Melanocyte of skin (primary cell): Measurements from ENCODE around the gene AREL1. TPM values are rescaled to one million over a fixed set of nuclear protein-coding genes. Genes with fewer than 3 reads are reported as not detected.

Experiments
- small RNA-seq, 2 donors: library from RNA; depleted of rRNA; stranded (forward); fragments of <200 nt; gene quantifications; one replicate each; pipeline ENCODE3, GENCODE V24; 2012
- total RNA-seq, 2 donors: library from RNA; depleted of rRNA; stranded (reverse); fragments of >200 nt; gene quantifications; 2 replicates each; pipeline ENCODE4 v1.2.3, GENCODE V29; 2012

The AREL1 gene, protein sequence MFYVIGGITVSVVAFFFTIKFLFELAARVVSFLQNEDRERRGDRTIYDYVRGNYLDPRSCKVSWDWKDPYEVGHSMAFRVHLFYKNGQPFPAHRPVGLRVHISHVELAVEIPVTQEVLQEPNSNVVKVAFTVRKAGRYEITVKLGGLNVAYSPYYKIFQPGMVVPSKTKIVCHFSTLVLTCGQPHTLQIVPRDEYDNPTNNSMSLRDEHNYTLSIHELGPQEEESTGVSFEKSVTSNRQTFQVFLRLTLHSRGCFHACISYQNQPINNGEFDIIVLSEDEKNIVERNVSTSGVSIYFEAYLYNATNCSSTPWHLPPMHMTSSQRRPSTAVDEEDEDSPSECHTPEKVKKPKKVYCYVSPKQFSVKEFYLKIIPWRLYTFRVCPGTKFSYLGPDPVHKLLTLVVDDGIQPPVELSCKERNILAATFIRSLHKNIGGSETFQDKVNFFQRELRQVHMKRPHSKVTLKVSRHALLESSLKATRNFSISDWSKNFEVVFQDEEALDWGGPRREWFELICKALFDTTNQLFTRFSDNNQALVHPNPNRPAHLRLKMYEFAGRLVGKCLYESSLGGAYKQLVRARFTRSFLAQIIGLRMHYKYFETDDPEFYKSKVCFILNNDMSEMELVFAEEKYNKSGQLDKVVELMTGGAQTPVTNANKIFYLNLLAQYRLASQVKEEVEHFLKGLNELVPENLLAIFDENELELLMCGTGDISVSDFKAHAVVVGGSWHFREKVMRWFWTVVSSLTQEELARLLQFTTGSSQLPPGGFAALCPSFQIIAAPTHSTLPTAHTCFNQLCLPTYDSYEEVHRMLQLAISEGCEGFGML
- total RNA-seq = 10 to 100 TPM; 42.0 to 52.9 TPM

DNA sequence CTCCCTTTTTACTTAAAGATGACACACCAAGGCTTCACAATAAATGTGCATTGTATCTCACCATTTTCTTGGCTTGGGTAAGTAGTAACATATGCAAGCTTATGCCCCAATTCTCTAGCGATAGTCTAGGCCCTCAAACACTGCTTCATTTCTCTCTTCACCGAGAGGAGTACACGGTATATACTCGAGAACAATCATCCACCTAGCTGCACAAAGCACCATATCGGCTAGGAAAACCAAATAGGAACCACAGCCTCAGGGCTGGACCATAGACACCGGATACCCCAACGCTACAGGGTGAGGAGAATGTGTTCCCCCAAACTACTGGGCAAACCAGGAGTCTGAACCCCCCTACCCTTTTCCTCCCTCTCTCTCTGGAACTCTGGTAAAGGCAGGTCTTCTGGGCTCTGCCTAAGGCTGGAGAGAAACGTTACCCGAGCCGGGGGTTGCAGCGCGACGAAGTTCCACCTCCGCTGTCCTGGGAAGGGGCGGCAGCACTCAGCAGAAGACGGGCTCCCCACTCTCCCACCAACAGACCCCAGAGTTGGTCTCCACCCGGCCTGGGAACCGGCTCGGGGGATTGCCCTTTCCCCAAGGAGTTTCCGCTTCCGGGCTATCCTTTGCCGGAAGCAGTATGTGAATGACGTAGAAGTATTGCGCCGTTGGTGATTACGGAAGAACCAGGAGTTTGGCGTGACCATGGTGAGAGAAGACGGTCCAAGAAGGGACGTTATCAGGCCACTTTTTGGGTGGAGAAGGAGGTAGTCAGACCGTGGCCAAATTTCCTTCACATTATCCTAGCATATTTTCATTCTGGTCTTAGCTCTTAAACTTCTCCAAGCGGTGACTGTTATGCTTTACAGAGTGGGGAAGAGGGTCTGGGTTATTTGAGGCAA is at the start of gene AREL1, which contains the start of gene FCF1:
AREL1 (minus strand) TSS at position 582 of the 896 bp plus-strand sequence. CDS start 27,465 bp downstream, outside the sequence.
FCF1 (plus strand) TSS at position 646 of the 896 bp plus-strand sequence; CDS start at position 700, 54 bp downstream.

DNA sequence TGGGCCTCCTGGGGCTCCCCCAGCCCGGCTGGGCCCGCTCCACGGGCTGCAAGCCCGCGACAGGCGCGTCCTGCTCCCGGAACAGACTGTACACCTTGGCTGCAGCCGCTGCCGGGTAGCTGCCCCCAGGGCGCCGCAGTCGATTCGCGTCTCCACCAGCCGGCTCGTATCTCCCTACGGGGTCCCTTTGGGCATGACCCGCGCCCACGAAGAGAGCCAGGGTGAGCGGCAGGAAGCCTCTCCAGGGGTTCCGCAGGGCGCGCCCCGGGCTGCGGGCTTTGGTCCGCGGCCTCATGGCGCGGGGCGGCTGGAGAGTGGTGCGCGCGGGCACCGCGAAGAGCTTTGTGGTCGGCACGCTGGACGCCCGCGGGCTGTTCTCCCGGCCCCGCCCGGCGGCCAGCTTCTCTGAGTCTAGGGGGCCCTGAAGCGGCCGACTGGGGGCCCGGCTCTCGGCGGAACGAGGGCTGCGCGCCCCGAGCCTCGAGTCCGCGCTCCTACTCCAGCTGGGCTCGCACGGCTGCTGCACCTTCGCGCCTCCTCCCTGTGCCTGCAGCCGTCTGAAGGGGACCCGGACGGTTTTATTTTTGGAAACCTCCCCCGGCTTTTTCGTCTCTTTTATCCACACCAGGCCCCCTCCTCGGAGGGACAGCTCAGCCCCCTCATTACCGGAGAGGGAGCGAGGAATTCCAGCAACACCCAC is 101.1 kb downstream of the AREL1 start, which contains the start of gene LTBP2:
LTBP2 (minus strand) TSS at position 588 of the 700 bp plus-strand sequence; CDS start at position 295, 293 bp downstream.

Small RNA genes lying within 50 kb of the gene (small RNA-seq; reads per million reads assigned to genes)
- 0 reads per million in 2 donors for gene RF00409

Other genes starting within 250 kb of the AREL1 start
- gene NPC2, start 219.8 kb downstream of the AREL1 start, total RNA-seq = 100 to 1,000 TPM; 197 to 224 TPM
- gene ISCA2, start 219.3 kb downstream of the AREL1 start, total RNA-seq = 10 to 100 TPM; 14.8 to 36.3 TPM
- under 1 TPM; 0.69 to 1.00 TPM for gene LTBP2, start 100.8 kb downstream of the AREL1 start, total RNA-seq
- 10 to 100 TPM; 24.8 to 27.0 TPM for gene FCF1, start 64 bp upstream of the AREL1 start, total RNA-seq
- 10 to 100 TPM; 18.9 to 23.0 TPM for gene YLPM1, start 50.2 kb upstream of the AREL1 start, total RNA-seq
- gene PROX2, start 163.1 kb upstream of the AREL1 start, total RNA-seq = not detected
- 10 to 100 TPM; 53.3 to 69.3 TPM for gene DLST, start 168.8 kb upstream of the AREL1 start, total RNA-seq
- 1 to 10 TPM; 6.9 to 7.7 TPM for gene RPS6KL1, start 210.2 kb upstream of the AREL1 start, total RNA-seq
- 1 to 10 TPM; 5.2 to 9.3 TPM for gene PGF, start 242.5 kb upstream of the AREL1 start, total RNA-seq